ENCODE measurements around the gene SH3BGR.
"Not testable (repeated sequence)": the region's sequence is repeated elsewhere in the genome, so short reads cannot be mapped to it uniquely, and the experiment has no call there.

SH3BGR gene

DNA sequence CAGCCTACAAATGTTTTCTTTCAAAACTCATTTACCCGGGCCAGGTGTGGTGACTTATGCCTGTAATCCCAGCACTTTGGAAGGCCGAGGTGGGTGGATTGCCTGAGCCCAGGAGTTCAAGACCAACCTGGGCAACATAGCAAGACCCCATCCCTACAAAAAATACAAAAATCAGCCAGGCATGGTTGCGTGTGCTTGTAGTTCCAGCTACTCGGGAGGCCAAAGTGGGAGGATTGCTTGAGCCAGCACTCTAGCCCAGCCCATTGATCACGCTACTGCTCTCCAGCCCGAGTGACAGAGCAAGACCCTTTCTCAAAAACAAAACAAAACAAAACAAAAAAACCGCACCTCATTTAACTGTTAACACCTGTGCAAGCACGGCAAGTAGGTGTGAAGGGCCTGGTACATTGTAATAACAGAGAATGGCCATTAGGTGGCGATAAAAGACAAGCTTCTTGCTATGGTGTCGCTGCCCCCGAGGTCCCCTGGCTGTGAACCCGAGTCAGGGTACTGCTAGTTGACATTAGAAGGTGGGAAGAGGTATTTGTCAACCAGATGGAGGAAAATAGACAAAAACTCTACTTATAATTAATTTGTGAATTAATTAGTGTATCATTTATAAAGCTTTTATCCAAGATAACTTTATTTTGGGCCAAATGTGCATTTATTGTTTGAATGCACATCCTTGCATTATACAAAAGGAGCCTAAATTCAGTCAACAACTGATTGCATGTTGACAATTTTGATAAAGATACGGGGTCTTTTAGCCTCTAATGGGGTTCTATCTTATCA is 66.5 kb downstream of the SH3BGR start:
- no peak for DNase-seq

DNA sequence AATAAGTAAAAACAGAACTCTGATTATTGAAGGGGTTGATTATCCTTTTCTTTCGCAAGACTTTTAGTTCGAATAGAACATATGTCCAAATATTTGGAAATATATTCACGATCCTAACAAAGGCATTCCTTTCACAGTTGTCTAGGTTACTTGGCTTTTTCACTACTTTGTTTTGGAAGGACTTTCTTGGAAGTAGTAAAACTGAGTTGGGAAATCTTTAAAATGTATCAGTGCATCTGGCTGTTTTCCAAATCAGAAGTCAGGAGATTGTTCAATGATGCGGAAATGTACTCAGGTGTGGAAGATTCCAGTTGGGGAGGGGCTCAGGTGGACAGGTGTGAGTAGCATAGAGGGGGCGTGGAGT is 67.1 kb downstream of the SH3BGR start:
- DNase-seq: no peak

DNA sequence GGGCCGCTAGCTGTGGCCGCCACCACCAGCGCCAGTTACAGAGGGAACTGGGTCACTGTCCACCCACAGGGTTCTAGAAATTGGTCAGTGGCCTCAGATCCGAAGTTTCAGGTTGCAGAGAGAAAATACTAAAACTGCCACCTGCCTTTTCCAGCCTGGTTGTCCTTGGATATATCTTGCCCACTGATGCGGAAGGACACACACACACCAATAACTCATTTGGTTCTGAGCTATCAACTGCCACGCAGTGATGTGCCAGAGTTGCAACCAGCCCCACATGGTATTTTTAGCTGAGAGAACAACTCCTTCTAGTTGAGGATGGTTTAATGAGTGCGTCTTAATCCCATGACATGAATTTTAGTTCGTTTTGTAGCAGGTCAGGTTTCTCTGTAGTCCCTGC is 68.1 kb downstream of the SH3BGR start:
- DNase-seq: no peak

DNA sequence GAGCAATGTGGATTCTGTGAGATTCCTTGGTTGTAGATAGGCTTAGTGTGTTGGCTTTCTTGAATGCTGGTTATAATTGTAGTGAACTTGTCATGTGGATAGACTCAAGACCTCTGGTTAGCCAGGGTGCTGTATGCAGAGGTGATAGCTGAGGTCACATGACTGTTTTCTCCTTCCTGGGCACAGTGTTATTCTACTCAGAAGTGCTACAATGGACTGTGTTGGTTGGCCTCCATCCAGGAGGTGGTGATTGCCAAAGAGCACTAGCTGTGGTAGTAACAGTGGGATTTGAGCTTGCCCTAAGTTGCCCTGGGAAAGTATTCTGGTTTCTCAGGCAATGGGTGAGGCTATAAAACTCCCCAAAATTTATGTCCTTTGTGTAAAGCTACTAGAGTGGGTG is 71.6 kb downstream of the SH3BGR start:
- no peak for DNase-seq

DNA sequence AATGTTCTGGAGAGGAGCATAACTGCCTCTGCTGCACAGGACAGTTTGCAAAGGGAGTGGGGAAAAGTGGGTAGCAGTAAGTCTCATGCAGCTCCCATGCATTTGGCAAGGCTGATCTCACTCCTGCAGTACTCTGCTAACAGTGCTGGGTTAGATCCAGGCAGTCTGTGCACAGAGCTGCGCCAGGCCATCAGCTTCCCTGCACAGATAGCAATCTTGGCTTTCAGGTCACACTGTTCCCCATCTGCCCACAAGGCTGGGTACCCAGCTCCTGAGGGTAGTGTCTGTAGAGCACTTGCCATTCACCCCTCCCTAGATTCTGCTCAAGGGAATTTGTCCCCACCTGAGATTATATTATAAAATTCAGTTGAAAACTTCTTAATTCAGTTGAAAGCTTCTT is 72.1 kb downstream of the SH3BGR start:
- DNase-seq: no peak

DNA sequence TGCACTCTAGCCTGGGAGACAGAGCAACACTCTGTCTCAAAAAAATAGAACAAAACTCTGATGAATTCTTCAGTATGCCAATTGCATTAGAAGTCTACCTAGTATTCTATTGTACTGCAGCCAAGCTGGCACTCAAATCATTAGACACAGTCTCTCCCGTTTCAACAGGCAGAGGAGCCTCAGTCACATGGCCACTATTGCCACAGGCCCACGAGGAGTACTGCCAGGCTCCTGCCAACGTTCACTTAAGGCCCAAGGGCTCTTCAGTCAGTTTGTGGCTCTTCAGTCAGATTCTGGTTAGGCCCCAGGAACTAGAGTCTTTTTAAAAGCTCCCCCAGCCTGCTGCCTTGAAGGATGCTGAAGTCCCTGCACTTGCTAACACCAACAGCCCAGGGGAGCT is 73.4 kb downstream of the SH3BGR start:
- DNase-seq: no peak

DNA sequence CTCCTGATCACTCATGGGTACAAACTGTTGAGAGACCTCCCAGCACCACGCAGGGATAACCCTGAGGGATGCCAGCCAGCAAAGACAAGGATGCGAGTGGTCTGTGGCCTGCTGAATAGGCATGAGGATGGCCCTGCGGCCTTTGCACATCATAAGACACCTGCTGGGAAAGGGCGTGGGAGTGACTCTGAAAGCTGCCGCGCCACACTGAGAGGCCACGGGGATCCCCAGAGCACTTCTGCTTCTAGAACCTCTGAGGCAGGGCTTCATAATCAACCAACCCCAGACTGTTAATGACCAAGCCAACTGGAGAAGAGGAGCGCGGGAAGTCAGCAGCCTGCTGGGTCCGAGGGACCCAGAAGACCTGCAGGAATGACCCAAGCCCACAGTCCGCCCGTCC is 73.8 kb downstream of the SH3BGR start:
- DNase-seq: no peak

DNA sequence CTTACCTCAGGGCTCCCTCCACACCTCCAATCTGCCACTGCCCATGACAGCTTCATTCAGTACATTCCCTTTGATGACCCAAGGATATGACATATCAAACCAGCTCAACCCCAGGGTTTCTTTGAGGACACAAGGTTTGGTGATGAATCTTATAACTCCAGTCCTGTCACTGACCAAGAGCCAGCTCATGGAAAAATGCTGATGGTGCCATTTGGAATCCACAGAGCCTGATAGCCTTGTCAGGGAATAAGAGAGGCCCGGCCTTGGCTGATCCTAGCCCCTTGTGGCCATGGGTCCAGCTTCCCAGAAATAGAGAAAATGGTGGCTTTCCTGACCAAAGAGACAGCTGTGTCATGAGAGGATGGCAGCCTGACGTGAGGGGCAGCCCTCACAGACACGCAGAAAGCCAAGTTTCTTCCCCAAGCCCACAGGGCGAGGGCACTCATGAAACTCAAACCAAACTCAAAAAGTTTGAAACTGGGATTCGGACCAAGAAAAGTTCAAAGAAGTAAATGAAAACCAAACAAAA is 75.4 kb downstream of the SH3BGR start:
- no peak for DNase-seq

DNA sequence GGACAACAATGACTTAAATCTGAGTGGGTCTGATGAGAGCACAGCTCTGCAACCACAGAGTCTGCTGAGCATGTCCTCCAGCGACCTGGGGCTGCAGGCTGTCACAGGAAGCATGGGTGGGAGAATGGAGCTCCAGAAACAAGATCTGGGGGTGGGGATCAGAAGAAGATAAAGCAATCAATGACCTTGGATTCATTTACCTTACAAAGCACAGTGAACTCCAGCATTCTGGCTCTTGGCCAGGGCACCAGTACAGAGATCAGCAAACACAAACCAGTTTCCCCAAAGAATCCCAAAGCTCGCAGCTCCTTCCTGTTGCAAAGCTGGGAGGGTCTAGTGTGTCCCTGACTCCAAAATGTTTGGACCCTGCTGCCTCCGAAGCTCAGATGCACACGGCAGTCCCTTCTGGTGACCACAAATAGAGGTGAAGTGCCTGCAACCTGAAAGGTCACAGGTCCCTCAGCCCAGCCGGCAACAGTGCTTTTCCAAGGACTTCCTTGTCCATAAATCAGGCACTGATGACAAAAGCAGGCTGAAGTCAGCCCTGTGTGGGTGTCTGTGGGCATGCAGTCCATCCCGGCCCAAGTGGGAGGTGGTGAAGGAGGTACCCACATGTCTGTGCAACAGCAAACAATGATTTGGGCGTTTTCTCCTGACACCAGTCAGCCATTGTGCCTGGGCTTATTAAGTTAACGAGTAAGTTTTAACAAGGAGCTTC is 76.1 kb downstream of the SH3BGR start:
- DNase-seq: no peak

DNA sequence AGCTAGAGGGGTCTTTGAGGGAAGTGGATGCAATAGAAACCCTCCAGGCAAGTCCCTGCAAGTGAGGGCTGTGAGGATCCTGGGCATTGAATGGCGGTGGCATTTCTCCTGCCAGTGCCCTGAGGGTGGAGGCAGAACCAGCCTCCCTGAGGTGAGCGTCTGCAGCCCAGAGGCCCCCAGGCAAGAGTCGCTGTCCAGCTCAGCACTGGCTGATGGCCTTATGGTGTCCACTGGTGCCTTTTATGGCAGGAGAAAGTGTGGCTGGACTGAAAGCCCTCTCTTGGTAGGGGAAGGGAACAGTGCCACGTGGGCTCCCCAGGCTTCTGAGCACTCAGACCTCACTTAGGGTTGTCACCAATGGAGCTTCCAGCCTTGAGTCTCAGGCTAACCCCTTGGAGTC is 77.3 kb downstream of the SH3BGR start:
- DNase-seq: no peak

DNA sequence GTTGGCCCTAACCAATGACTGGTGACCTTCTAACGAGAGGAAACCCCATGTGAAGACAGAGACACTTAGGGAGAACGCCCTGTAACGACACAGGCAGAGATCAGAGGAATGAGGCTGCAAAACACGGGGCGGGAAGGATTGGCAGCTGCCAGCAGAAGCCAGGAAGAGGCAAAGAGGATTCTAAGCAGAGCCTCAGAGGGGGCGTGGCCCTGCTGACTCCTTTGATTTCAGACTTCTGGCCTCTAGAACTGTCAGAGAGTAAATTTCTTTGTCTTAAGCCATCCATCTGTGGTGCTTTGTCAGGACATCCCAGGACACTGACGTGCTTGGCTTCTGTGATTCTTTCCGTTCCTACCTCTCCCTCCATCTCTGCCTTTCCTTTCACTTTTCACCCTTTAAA is 79.3 kb downstream of the SH3BGR start:
- no peak for DNase-seq

DNA sequence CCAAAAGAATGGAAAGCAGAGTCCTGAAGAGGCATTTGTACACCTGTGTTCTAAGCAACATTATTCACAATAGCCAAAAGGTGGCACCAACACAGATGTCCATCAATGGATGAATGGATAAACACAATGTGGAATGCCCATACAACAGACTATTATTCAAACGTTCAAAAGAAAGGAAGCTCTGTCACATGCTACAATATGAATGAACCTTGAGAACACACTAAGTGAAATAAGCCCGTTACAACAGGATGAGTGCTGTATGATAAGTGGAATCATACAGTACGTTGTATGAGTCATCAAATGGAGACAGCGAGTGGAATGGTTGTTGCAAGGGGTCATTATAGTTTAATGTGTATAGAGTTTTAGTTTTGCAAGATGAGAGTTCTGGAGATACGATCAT is 80.1 kb downstream of the SH3BGR start:
- no peak for DNase-seq

DNA sequence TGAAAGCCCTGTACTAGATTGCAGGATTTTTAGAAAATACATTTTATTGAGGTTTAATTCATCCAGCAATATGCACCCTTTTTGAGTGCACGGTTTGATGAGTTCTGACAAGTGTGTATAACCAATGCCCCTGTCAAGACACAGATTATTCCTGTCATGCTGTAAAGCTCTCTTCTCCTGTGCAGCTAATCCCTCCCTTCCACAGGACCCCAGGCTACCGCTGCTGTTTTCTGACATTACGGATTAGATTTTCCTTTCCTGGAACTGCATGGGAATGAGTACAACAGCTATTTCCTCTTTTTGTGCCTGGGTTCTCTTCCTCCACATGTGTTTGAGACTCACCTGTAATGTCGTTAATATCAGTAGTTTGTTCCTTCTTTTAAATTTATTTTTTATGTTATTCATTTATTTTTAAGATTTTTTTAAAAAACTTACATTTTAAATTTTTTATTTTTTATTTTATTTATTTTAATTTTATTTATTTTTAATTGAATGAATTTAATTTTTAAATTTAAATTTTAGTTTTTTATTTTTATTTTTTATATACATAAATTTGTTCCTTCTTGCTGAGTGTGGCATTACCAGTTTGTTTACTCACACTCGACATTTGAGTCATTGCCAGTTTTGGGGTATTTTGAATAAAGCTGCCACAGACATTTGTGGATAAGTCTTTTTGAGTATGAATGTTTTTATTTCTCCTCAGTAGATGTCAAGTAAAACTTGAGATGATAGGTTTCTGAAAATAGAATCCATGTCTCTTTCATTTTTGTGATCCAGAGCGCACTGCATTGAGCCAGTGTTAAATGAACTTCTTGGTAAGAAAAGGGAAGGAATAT is 82.0 kb downstream of the SH3BGR start:
- no peak for DNase-seq

DNA sequence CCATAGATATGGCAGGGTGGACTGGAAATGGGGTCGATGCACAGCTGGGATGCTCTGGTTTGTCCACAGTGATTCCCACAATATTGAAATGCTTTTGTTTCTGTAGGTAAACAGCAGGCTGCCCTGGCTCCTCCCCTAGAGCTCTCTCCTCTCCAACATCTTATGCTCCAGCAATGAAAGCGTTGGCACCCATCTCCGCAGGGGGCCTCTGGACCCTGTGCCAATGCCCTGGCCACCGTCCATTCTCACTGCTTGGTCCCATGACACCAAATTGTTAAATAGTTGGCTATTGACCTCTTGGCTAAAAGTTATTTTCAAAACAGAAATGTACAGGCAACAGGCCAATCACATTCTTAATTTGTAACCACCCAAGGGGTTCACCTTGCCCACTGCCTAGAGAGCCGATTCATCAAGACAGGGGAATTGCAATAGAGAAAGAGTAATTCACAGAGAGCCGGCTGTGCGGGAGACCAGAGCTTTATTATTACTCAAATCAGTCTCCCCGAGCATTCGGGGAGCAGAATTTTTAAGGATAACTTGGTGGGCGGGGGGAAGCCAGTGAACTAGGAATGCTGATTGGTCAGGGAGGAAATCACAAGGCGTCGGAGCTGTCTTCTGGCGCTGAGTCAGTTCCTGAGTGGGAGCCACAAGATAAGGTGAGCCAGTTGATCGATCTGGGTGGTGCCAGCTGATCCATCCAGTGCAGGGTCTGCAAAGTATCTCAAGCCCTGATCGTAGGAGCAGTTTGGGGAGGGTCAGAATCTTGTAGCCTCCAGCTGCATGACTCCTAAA is 84.1 kb downstream of the SH3BGR start:
- DNase-seq: no peak

DNA sequence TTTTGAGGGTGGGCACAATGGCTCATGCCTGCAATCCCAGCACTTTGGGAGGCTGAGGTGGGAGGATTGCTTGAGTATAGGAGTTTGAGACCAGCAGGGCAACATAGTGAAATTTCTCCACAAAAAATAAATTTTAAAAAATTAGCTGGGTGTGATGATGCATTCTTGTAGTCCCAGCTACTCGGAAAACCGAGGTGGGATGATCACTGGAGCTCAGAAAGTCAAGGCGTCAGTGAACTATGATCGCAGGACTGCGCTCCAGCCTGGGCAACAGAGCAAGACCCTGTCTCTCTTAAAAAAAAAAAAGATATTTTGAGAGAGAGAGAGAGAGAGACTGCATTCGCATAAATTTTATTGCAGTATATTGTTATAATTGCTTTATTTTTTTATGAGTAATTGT is 85.1 kb downstream of the SH3BGR start:
- no peak for DNase-seq

DNA sequence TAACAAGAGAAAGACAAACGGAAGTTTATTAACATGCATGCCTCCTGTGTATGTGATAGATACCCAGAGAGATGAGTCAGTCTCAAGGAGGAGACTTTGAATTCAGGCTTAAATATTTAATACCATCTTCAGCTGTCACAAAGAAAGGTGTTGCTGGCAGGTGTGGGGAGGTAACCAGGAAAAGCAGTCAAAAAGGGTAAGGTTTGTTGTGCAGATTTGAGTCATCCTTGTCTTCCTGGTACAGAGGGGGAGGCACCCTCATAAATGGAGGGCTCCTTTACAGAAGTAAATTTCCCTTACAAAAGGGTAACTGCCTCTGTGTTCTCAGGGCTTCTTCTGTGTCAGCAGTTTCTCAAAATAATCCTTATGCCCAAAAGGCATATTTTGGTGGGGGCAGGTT is 85.8 kb downstream of the SH3BGR start:
- DNase-seq: no peak

DNA sequence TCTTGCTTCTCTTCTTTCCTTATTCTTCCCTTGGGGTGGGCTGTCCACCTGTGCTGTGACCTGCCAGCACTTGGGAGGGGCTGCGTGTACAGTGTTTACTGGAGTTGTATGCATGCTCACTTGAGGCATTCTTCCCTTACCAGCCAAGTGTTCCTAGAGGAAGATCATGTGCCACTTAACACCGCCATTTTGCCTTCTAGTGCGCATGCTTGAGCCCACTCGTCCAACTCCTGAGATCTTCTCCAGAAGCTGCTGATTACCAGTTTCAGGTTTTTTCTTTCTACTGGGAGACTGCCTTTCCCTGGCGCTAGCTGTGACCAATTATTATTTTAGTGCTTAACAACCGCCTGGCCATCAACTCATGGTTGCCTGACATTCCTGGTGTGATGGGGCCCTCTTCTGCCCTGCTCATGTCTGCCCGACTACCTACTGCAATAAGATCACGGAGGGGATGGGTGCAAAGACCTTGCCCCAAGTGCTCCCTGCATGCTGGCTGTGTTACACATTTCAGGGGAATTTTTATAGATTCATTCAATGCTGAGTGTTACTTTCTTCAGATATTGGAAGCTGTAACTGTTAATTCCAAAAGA is 86.8 kb downstream of the SH3BGR start:
- DNase-seq: no peak

DNA sequence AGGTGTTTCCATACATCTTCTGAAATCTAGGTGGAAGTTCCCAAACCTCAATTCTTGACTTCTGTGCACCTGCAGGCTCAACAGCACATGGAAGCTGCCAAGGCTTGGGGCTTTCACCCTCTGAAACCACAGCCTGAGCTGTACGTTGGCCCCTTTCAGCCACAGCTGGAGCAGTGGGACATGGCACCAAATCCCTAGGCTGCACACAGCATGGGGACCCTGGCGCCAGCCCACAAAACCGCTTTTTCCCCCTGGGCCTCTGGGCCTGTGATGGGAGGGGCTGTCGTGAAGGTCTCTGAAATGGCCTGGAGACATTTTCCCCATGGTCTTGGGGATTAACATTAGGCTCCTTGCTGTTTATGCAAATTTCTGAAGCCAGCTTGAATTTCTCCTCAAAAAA is 88.6 kb downstream of the SH3BGR start:
- DNase-seq: not testable (repeated sequence)

DNA sequence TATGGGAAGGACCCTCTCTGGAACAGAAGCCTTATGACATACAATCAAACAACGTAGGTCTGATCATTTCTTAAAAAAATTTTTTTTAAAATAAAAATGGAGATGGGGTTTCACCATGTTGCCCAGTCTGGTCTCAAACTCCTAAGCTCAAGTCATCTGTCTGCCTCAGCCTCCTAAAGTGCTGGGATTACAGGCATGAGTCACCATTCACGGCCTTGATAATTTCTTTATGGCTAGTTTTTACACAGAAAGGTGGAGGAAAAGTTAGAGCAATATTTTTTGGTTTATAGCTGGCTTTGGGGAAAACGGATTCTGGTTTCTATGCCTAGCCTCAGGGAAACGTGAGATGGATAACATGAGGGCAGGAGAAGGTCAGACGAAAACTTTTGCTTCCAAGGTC is 91.0 kb downstream of the SH3BGR start:
- no peak for DNase-seq

DNA sequence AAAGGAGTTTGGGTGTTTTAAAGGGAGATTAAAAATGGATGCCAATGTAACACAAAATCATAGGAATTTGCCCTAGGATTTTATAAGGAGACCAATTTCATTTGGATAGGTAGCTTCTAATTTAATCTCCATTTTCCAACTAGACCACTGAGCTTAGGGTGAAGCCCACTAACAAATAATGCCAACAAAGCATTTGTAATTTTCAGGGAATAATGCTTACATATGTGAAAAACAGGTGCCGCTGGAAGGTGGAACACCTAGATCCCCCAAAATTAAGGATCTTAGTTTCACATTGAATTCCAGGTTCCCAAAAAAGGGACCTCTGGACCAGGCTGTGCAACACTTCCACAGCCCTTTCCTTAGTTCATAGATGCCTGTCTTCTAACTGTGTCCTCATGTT is 94.8 kb downstream of the SH3BGR start:
- no peak for DNase-seq

DNA sequence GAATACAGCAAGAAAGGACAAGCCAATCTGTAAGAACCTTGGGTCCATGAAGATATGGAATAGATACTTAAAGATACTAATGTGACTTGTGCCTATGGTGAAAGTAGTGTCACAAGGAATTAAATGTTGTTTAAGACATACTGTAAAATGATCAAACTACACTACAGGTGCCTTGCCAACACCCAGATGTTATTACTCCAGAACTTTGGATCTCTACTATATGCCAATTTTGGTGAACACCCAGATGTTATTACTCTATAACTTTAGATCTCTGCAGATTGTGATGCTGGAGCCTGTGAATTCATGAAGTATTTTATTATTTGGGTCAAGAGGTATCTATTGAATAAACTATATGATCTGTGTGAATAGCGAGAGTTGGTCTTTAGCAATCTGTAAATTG is 101.1 kb downstream of the SH3BGR start:
- no peak for DNase-seq

DNA sequence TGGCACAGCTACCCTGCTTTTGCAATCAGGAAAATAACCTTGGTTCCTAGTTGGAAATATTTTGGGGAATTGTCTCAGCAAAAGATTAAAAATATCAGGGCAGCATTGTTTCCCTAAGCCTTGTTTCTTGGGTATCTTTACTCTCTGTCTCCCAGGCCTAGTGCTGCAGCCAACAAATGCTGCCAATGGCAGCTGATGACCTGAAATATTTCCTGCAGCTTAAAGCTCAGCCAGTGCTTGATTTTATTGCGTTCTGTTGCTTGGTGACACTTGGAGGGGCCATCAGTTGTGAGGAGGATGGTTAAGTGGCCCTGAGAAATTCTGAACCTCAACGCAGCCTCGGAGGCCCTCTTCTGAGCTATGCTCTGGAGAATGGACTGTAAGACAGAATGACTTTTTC is 101.6 kb downstream of the SH3BGR start:
- DNase-seq: no peak
